ENCODE data around the gene RNF149. TPM values are rescaled to one million over a fixed set of nuclear protein-coding genes. Genes with fewer than 3 reads are reported as not detected.

RNF149 gene
- 113 and 120 TPM in 2 replicates for total RNA-seq

GRCh38 chr2:101308432-101309210, at the start of gene RNF149:
RNF149 (minus strand) TSS chr2:101308701; CDS start chr2:101308588, 113 bp downstream.
- Histone ChIP-seq H3K27me3 (ENCODE audit: control insufficient read depth, insufficient read depth, low read length) (no peaks in the 10 kb centered on the region), H3K36me3 (ENCODE audit: control insufficient read depth, insufficient read depth, low read length) (no peaks in the 10 kb centered on the region), H3K4me3 (ENCODE audit: low read depth, low read length) (peak within 1 kb of the TSS; percentile 88)
- DNase-seq (ENCODE audit: low read depth) = peak; percentile 72
- FAIRE-seq = no peak
- TF ChIP-seq, protein P1, sequence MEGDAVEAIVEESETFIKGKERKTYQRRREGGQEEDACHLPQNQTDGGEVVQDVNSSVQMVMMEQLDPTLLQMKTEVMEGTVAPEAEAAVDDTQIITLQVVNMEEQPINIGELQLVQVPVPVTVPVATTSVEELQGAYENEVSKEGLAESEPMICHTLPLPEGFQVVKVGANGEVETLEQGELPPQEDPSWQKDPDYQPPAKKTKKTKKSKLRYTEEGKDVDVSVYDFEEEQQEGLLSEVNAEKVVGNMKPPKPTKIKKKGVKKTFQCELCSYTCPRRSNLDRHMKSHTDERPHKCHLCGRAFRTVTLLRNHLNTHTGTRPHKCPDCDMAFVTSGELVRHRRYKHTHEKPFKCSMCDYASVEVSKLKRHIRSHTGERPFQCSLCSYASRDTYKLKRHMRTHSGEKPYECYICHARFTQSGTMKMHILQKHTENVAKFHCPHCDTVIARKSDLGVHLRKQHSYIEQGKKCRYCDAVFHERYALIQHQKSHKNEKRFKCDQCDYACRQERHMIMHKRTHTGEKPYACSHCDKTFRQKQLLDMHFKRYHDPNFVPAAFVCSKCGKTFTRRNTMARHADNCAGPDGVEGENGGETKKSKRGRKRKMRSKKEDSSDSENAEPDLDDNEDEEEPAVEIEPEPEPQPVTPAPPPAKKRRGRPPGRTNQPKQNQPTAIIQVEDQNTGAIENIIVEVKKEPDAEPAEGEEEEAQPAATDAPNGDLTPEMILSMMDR (IDR thresholded peaks at IDR 0.05; ENCODE audit: insufficient read depth, low read length, severe bottlenecking) = no peak

GRCh38 chr2:101357376-101357775, 48.9 kb upstream of the RNF149 start:
- Histone ChIP-seq H3K36me3 (ENCODE audit: control insufficient read depth, insufficient read depth, low read length) (no peaks in the 10 kb centered on the region), H3K4me3 (ENCODE audit: low read depth, low read length) (no peak overlapping the region), H3K27me3 (ENCODE audit: control insufficient read depth, insufficient read depth, low read length) (no peaks in the 10 kb centered on the region)
- DNase-seq (ENCODE audit: low read depth) (no peak), FAIRE-seq (peak; percentile 52)
- TF ChIP-seq, protein P1 (IDR thresholded peaks at IDR 0.05; ENCODE audit: insufficient read depth, low read length, severe bottlenecking) = no peak

GRCh38 chr2:101356521-101356920, 48.0 kb upstream of the RNF149 start:
- TF ChIP-seq, protein P1 (IDR thresholded peaks at IDR 0.05; ENCODE audit: insufficient read depth, low read length, severe bottlenecking) = no peak
- DNase-seq (ENCODE audit: low read depth) = peak; percentile 69
- no peak for FAIRE-seq
- no peaks in the 10 kb centered on the region for H3K36me3 ChIP-seq (ENCODE audit: control insufficient read depth, insufficient read depth, low read length)
- H3K4me3 ChIP-seq (ENCODE audit: low read depth, low read length) = no peak overlapping the region
- H3K27me3 ChIP-seq (ENCODE audit: control insufficient read depth, insufficient read depth, low read length) = no peaks in the 10 kb centered on the region

DNA sequence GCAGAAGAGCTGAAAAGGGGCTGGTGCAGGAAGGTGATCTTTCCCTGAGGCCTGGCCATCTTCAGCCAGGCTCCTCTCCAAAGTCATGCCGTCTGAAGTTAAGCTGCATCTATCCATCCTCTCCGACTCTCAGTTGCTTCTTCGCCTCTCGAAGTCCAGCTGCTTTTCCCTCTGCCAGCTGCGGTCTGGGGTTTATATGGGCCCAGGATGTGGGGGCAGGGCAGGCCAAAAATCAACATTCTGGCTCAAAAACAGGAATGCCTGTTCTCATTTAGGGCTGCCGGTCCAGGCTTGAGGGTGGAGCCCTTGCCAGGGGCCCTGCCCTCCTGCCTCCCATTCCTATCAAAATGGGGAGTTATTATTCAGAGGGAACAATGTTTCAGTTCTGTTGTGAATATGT, 47.6 kb upstream of the RNF149 start:
- DNase-seq (ENCODE audit: low read depth) (no peak), FAIRE-seq (no peak)
- no peak overlapping the region for H3K4me3 ChIP-seq (ENCODE audit: low read depth, low read length)
- TF ChIP-seq, protein P1 (IDR thresholded peaks at IDR 0.05; ENCODE audit: insufficient read depth, low read length, severe bottlenecking) = no peak
- H3K27me3 ChIP-seq (ENCODE audit: control insufficient read depth, insufficient read depth, low read length) = no peaks in the 10 kb centered on the region
- no peaks in the 10 kb centered on the region for H3K36me3 ChIP-seq (ENCODE audit: control insufficient read depth, insufficient read depth, low read length)

DNA sequence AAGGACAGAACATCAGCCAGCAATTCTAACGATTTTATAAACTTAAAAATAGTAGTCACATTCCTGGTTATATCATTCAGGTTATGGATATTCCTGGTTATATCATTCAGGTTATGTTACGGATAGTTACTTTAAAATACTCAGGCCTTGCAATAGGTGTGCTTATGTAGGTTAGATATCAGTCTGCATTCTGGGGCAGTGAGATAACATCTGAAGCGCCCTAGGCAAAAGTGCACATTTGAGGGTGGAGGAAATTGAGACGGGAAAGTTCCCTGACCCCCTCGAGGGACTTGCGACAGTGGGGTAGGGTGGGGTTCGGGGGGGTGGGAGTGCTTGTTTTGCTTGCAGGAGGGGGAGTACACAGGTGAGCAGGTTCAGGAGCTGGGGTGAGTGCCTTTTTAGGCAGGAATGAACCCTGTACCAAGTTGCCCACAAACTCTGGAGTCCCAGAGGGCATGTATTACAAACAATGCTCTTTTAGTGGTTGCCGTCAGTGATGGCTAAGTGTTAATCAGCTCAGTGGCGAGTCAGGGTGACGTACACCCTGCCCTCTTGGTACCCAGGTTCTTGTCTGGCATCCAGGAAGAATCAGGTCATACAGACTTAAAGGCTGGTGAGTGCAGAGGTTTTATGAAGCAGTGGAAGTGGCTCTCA, 47.0 kb upstream of the RNF149 start:
- DNase-seq (ENCODE audit: low read depth) = peak; percentile 84
- Histone ChIP-seq H3K27me3 (ENCODE audit: control insufficient read depth, insufficient read depth, low read length) (no peaks in the 10 kb centered on the region), H3K36me3 (ENCODE audit: control insufficient read depth, insufficient read depth, low read length) (no peaks in the 10 kb centered on the region), H3K4me3 (ENCODE audit: low read depth, low read length) (no peak overlapping the region)
- FAIRE-seq = no peak
- TF ChIP-seq, protein P1 (IDR thresholded peaks at IDR 0.05; ENCODE audit: insufficient read depth, low read length, severe bottlenecking) = no peak
